ENCODE measurements around the gene TP53I3.

- no peak for TF ChIP-seq CTCF (conservative IDR thresholded peaks at IDR 0.05 in 1 of 2, IDR thresholded peaks at IDR 0.05 in 1 of 2; ENCODE audit: extremely low read depth in 1 of 2, insufficient read depth in 1 of 2, low read depth in 1 of 2, low read length in 2 of 2)
- TF ChIP-seq EZH2 (IDR thresholded peaks at IDR 0.05; ENCODE audit: borderline replicate concordance, low read length): no peak
These were observed 38.1 kb downstream of the TP53I3 start for GRCh38 chr2:24046599-24046929.
